ENCODE measurements around the gene STRADB.
"Not testable (repeated sequence)": the region's sequence is repeated elsewhere in the genome, so short reads cannot be mapped to it uniquely, and the experiment has no call there.

The STRADB gene, protein sequence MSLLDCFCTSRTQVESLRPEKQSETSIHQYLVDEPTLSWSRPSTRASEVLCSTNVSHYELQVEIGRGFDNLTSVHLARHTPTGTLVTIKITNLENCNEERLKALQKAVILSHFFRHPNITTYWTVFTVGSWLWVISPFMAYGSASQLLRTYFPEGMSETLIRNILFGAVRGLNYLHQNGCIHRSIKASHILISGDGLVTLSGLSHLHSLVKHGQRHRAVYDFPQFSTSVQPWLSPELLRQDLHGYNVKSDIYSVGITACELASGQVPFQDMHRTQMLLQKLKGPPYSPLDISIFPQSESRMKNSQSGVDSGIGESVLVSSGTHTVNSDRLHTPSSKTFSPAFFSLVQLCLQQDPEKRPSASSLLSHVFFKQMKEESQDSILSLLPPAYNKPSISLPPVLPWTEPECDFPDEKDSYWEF

GRCh38 chr2:201451292-201452057 is at the start of gene STRADB, which contains the start of gene TRAK2:
Gene STRADB, plus strand, starts transcription at chr2:201451740. Its CDS starts 3,101 bp downstream, at chr2:201454841.
Gene TRAK2, minus strand, starts transcription at chr2:201451458. Its CDS starts 30,951 bp downstream, at chr2:201420507.
- DNase-seq (ENCODE audit: low read depth in 1 of 2, low spot score in 1 of 2): peak; percentile 87 to 90

- DNase-seq (ENCODE audit: low read depth in 1 of 2, low spot score in 1 of 2): no peak
These were observed 49.7 kb upstream of the STRADB start for GRCh38 chr2:201401815-201402214.

- no peak for DNase-seq (ENCODE audit: low read depth in 1 of 2, low spot score in 1 of 2)
These were observed 48.6 kb upstream of the STRADB start for GRCh38 chr2:201402651-201403562.

- DNase-seq (ENCODE audit: low read depth in 1 of 2, low spot score in 1 of 2): no peak
These were observed 47.7 kb upstream of the STRADB start for GRCh38 chr2:201403880-201404279.

- no peak for DNase-seq (ENCODE audit: low read depth in 1 of 2, low spot score in 1 of 2)
These were observed 46.8 kb upstream of the STRADB start for GRCh38 chr2:201404699-201405280.

DNA sequence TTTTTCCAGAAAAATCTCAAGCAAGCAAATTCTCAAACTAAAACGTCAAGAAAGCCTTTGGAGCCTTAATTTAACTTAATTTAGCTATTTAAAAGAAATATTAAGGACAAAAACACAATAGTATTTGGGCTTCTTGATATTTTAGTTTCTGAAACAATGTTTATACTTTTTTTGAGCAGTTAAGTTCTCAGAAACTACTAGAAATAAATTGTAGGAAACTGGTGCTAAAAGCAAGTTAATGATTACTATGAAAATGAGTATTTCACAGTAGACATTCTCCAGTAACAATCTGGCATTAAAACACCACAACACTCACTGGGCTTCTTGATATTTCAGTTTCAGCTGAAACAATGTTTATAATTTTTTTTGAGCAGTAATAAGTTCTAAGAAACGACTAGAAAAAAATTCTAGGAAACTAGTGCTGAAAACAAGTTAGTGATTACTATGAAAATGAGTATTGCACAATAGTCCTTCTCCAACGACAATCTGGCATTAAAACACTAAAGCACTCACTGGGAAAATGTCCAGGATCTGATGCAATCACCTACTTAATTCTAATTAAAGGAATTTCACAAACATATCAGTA is 45.4 kb upstream of the STRADB start:
- DNase-seq (ENCODE audit: low read depth in 1 of 2, low spot score in 1 of 2): no peak

DNA sequence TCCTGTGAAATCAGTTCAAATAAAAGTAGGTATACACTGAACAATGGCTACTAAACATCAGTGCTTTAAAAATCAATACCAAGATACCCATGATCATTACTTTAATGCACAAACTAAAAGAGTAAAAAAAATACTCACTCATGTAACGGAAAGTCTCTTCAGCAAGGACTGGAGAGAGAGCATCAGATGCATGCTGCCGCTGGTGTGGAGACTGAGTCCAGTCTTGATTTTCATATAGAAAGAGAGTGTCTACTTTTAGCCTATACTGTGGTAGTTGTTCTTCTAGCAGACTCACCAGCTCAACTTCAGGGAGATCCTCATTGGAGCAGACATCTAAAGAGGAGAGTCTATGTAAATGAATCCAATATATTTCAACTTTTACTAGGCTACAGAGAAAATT is 44.3 kb upstream of the STRADB start:
- DNase-seq (ENCODE audit: low read depth in 1 of 2, low spot score in 1 of 2): no peak

- no peak for DNase-seq (ENCODE audit: low read depth in 1 of 2, low spot score in 1 of 2)
These were observed 42.6 kb upstream of the STRADB start for GRCh38 chr2:201408931-201409330.

DNA sequence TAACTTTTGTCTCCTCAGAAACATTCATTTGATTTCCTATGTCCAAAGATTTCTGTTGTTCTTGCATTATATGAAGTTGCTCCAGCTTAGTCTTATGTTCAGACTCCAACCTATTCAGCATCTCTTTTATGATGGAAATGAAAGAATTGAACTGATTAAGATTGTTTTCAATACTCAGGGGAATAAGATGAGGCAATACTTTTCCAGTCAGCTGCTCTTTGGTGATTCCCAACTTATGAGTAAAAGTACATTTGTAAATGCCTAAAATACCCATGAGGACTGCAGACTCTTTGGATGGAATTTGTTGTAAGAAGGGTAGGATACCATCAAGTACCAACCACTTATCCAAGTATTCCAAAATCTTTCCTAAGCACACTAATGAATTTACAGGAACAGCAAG is 40.1 kb upstream of the STRADB start:
- no peak for DNase-seq (ENCODE audit: low read depth in 1 of 2, low spot score in 1 of 2)

DNA sequence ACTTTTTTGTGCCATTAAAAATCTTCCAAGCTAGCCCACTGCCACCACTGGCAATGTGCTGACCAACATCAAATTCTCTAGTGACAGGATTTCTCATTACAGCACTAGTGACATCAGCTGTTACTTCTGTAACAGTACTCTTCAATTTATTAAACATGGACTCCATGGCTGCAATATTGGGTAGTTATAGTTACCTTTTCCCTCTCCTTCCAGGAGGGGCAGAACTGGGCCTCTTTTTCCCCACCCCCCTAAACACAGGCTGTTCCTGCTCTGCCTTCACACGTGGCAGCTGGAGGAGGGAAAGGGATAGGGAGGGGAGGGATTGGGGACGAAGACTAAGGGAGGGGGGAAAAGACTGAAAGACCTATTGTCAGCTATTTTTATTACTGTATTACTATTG is 38.4 kb upstream of the STRADB start:
- no peak for DNase-seq (ENCODE audit: low read depth in 1 of 2, low spot score in 1 of 2)

GRCh38 chr2:201413552-201413951 is 38.0 kb upstream of the STRADB start:
- no peak for DNase-seq (ENCODE audit: low read depth in 1 of 2, low spot score in 1 of 2)

DNA sequence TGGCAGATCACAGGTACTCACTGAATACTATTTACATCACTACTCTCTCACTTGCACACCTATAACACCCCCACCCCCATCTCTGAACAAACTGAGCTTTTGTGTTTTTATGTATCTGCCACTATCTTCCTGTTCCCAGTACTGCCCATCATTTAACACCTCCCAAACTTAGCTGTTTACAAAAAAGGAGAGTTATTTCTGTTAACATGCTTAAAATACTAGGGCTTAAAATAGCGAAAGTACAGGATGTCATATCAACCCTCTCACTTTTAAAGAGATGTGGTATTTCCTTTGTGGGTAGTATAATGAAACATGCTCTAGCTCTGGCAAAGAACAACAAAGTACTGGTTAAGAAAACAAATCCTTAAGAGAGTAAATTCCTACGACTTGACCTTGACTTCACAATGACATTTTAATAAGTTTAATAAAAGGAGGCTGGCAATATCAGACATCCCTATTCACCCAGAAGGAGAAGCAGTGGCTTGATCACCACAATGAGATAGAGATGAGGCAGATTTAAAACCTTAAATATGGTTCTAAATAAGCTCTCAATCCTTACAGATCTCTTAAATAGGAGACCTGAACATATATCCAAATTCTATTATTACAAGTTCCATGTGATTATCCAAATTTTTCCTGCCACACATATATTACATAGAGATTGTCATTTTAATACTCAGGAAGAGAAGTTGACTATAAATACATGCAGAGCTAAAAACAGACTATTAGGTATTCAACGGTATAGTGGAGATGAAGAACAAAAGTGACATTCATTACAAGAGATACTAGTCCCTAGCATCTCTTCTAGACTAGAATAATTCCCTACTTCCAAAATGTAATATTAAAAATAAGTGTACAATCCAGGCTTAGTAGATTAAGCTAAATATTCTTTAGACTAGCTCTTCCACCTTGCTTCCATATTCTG is 37.2 kb upstream of the STRADB start:
- DNase-seq (ENCODE audit: low read depth in 1 of 2, low spot score in 1 of 2): no peak

GRCh38 chr2:201415149-201415548 is 36.4 kb upstream of the STRADB start:
- DNase-seq (ENCODE audit: low read depth in 1 of 2, low spot score in 1 of 2): no peak

DNA sequence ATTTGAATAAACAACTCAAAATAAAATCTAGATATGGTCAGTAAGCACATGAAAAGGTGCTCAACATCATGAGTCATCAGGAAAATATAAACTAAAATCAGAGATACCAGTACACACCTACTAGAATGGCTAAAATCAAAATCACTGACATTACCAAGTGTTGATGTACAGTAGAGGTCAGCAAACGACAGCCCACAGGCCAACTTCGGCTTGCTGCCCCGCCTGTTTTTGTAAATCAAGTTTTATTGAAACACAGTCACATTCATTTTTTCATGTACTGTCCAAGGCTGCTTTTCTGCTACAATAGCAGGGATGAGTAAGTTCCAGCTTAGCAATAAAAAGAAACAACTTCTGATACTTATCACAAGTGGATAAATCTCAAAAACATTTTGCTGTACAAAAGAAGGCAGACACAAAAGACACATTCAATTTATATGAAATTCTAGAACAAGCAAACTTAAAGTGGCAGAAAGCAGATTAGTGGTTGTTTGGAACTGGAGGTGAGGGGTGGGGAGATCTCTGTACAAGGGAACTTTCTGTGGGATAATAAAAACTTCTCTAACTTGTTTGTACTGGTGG is 32.4 kb upstream of the STRADB start:
- no peak for DNase-seq (ENCODE audit: low read depth in 1 of 2, low spot score in 1 of 2)

DNA sequence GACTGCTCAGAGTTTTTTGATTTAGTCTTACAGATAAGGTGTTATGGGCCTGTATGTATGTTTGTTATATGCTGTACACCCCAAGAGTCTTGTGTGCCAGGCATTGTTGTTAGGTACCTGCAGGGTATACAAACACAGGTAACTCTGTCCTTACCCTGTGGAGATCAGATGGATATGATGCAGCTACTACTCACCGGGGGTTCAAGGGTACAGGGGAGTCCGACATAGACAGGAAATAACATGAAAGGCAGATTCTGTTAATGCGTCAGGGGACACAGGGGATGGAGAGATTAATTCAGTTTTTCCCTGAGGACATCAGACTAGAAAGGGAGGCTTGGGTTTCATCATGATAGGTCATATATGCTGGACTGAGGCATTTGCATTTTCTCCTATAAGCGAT is 31.6 kb upstream of the STRADB start:
- DNase-seq (ENCODE audit: low read depth in 1 of 2, low spot score in 1 of 2): no peak

DNA sequence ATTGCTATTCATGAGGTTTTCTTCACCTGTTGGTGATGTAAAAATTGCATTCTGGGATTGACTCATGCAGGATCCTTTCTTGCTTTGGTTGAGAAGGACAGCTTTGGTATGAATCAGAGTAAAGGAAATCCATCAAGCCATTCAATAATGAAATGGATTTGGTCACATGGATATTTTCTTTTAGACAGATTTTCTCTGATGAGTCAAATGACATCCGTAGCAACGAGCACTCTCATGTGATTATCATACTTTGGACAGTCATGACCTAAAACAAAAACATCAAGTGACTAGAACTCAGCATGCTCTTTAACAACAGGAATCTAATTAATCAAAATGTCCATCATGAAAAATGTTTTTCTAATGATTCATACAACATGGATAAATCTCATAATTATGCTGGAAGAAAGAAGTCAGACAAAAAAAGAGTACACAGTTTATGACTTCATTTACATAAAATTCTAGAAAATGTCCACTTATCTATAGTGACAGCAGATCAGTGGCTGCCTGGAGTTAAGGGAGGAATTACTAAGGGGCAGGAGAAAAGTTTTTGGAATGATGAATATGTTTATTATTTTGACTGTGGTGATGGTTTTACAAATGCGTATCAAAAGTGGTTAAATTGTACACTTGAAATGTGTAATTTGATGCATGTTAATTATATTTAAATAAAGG is 31.0 kb upstream of the STRADB start:
- DNase-seq (ENCODE audit: low read depth in 1 of 2, low spot score in 1 of 2): no peak

- no peak for DNase-seq (ENCODE audit: low read depth in 1 of 2, low spot score in 1 of 2)
These were observed 25.6 kb upstream of the STRADB start for GRCh38 chr2:201425952-201426351.

DNA sequence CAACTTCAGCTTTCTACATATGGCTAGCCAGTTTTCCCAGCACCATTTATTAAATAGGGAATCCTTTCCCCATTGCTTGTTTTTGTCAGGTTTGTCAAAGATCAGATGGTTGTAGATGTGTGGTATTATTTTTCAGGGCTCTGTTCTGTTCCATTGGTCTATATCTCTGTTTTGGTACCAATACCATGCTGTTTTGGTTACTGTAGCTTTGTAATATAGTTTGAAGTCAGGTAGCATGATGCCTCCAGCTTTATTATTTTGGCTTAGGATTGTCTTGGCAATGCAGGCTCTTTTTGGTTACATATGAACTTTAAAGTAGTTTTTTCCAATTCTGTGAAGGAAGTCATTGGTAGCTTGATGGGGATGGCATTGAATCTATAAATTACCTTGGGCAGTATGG is 23.2 kb upstream of the STRADB start:
- DNase-seq (ENCODE audit: low read depth in 1 of 2, low spot score in 1 of 2): not testable (repeated sequence)
